HepG2 (cell line): ENCODE data around the gene PCGF2. TPM values are rescaled to one million over a fixed set of nuclear protein-coding genes. Genes with fewer than 3 reads are reported as not detected.
A peak's percentile ranks its signal among the peaks of the same experiment; 100 is the strongest.

Source experiments
- AHDC1 ChIP-seq: sonication (generic); formaldehyde crosslinking; IDR thresholded peaks from 2 replicates; pipeline ENCODE4 v1.5.1; 2020; ENCODE audit warnings: mild to moderate bottlenecking, missing genetic modification reagents, borderline replicate concordance
- CENPBD1 ChIP-seq: sonication (generic); formaldehyde crosslinking; IDR thresholded peaks from 2 replicates; pipeline ENCODE4 v1.8.0; 2022; ENCODE audit warnings: missing genetic modification reagents, low read depth, mild to moderate bottlenecking, borderline replicate concordance
- DBP ChIP-seq: sonication (generic); formaldehyde crosslinking; IDR thresholded peaks from 2 replicates; pipeline ENCODE4 v1.4.0; 2020; ENCODE audit warnings: missing genetic modification reagents; ENCODE audit errors: not compliant biosample characterization
- ETV5 ChIP-seq: IDR thresholded peaks from 2 replicates; pipeline ENCODE4 v1.6.1; 2018; ENCODE audit warnings: missing biosample characterization, missing genetic modification reagents, inconsistent platforms, borderline replicate concordance
- IKZF5 ChIP-seq: IDR thresholded peaks from 2 replicates; pipeline ENCODE4 v1.6.1; 2018; ENCODE audit warnings: missing genetic modification reagents, mild to moderate bottlenecking, missing compliant biosample characterization
- NR2F1 ChIP-seq, 2 experiments: fragments of 450-650 bp in 1 of 2; formaldehyde crosslinking in 1 of 2; IDR thresholded peaks; 2 replicates each; pipeline versions ENCODE4 v1.5.0 to v1.6.1; 2016 to 2020; ENCODE audit warnings: mild to moderate bottlenecking in 1 of 2, missing compliant biosample characterization in 1 of 2, missing genetic modification reagents in 1 of 2, moderate library complexity in 1 of 2
- USF2 ChIP-seq, 2 experiments: sonication (generic) in 1 of 2; formaldehyde crosslinking in 1 of 2; IDR thresholded peaks; 2 replicates each; pipeline versions ENCODE4 v1.5.1 to v1.6.1; 2011 to 2020; ENCODE audit warnings: borderline replicate concordance in 1 of 2, low read depth in 1 of 2, low read length in 1 of 2, mild to moderate bottlenecking in 1 of 2, missing genetic modification reagents in 1 of 2, moderate library complexity in 1 of 2
- ZNF329 ChIP-seq: sonication (generic); formaldehyde crosslinking; IDR thresholded peaks from 2 replicates; pipeline ENCODE4 v1.9.0; 2021; ENCODE audit warnings: low read depth, mild to moderate bottlenecking, missing genetic modification reagents
- ZNF343 ChIP-seq: sonication (generic); formaldehyde crosslinking; IDR thresholded peaks from 2 replicates; pipeline ENCODE4 v1.4.0; 2020; ENCODE audit warnings: mild to moderate bottlenecking, missing genetic modification reagents
- ZNF446 ChIP-seq: sonication (generic); formaldehyde crosslinking; IDR thresholded peaks from 2 replicates; pipeline ENCODE4 v1.5.0; 2020; ENCODE audit warnings: mild to moderate bottlenecking, missing genetic modification reagents
- ZNF768 ChIP-seq: sonication (generic); formaldehyde crosslinking; IDR thresholded peaks from 2 replicates; pipeline ENCODE4 v1.4.0; 2020; ENCODE audit warnings: missing genetic modification reagents
- polyA plus RNA-seq, 8 experiments: library from polyadenylated mRNA; depleted of rRNA in 3 of 8; stranded (reverse) in 7 of 8; unstranded in 1 of 8; fragments of >200 nt; fragmentation: Illumina TruSeq in 4 of 8; extraction: Trizol in 4 of 8; gene quantifications; 2 replicates each; pipeline versions ENCODE4 v1.2.1 to v1.2.3, GENCODE V29; 2011 to 2016; ENCODE audit warnings: low read depth in 4 of 8, missing spikeins in 1 of 8, mixed read lengths in 1 of 8; ENCODE audit not compliant: insufficient read depth in 1 of 8
- total RNA-seq, 5 experiments: library from RNA; depleted of rRNA; stranded (reverse); fragments of >200 nt; fragmentation: Illumina TruSeq; extraction: Trizol; gene quantifications; 2 replicates each; pipeline ENCODE4 v1.2.3, GENCODE V29; 2016; ENCODE audit warnings: low read depth in 1 of 5

PCGF2 gene
- total and polyA plus RNA-seq, 2 of the 13 experiments (the other 11 are each of a cell fraction or from before 2014, with no cell fraction given) = 11.6 to 29.4 TPM

- peak; percentile 96 for TF ChIP-seq AHDC1 (CRISPR knock-in tag)
- 0 out of 2 replicates have a peak, but pooled peaks have one; percentile 46 for TF ChIP-seq CENPBD1 (CRISPR knock-in tag)
- no peak; the same call in none of the 2 replicates for TF ChIP-seq ZNF446
- peak; percentile 61; the same call in 1 of the 2 replicates for TF ChIP-seq ZNF768 (CRISPR knock-in tag)
- peak; percentile 90 for TF ChIP-seq ZNF329 (CRISPR knock-in tag)
- TF ChIP-seq ETV5 (CRISPR knock-in tag) = peak; percentile 100
- peak; percentile 59; the same call in 1 of the 2 replicates for TF ChIP-seq ZNF343 (CRISPR knock-in tag)
- peak; percentile 95 to 97 for TF ChIP-seq NR2F1 (CRISPR knock-in tag; IDR thresholded peaks at IDR 0.05)
- TF ChIP-seq IKZF5 (CRISPR knock-in tag) = peak; percentile 99
- TF ChIP-seq USF2 (IDR thresholded peaks at IDR 0.05; ENCODE audit: low read depth, low read length) = no peak
- peak; percentile 47; the same call in 1 of the 2 replicates for TF ChIP-seq USF2 (CRISPR knock-in tag; IDR thresholded peaks at IDR 0.05; ENCODE audit: borderline replicate concordance)
- TF ChIP-seq DBP (CRISPR knock-in tag) = peak; percentile 67
Observed at GRCh38 chr17:38703742-38704605, 44.2 kb downstream of the PCGF2 start (continued).
